ENCODE data around the gene KRT6B. TPM values are rescaled to one million over a fixed set of nuclear protein-coding genes. Genes with fewer than 3 reads are reported as not detected.

KRT6B gene
- total RNA-seq, 6 donors from 2014 or later = 0.17 TPM; not detected in 5

GRCh38 chr12:52438305-52439301 lies 13.3 kb downstream of the KRT6B start:
- ATAC-seq (ENCODE audit: low FRiP score in 2 of 2) = no peak
- no peak for DNase-seq
- TF ChIP-seq POLR2A (IDR thresholded peaks at IDR 0.05) (no peak), POLR2AphosphoS5 (IDR thresholded peaks at IDR 0.05) (no peak), CTCF (IDR thresholded peaks at IDR 0.05) (no peak), EP300 (IDR thresholded peaks at IDR 0.05) (no peak)
- H3K9me3 ChIP-seq = no peaks in the 10 kb centered on the region
- H3K36me3 ChIP-seq = no peaks in the 10 kb centered on the region
- 84 to 85% methylated on average over 7 to 8 of the region's 8 CpGs for whole genome bisulfite sequencing, 2 donors
- no peak overlapping the region for H3K27ac ChIP-seq
- no peak overlapping the region for H3K4me3 ChIP-seq
- no peaks in the 10 kb centered on the region for H3K27me3 ChIP-seq
- H3K4me1 ChIP-seq = no peaks in the 10 kb centered on the region

- DNase-seq (peak in 1 of 2 donors; percentile 75), ATAC-seq (ENCODE audit: low FRiP score in 2 of 2) (no peak)
- no peak for TF ChIP-seq POLR2AphosphoS5 (IDR thresholded peaks at IDR 0.05)
- no peak for TF ChIP-seq CTCF (IDR thresholded peaks at IDR 0.05)
- no peak for TF ChIP-seq POLR2A (IDR thresholded peaks at IDR 0.05)
- no peak for TF ChIP-seq EP300 (IDR thresholded peaks at IDR 0.05)
- no peaks in the 10 kb centered on the region for H3K9me3 ChIP-seq
- no peaks in the 10 kb centered on the region for H3K27me3 ChIP-seq
- WGBS, 2 donors = 84 to 86% methylated on average over 9 of the region's 9 CpGs
- H3K4me1 ChIP-seq = no peaks in the 10 kb centered on the region
- H3K36me3 ChIP-seq = no peaks in the 10 kb centered on the region
- no peak overlapping the region for H3K27ac ChIP-seq
- no peak overlapping the region for H3K4me3 ChIP-seq
Observed at GRCh38 chr12:52437508-52437907, 14.4 kb downstream of the KRT6B start.

- no peaks in the 10 kb centered on the region for H3K27me3 ChIP-seq
- ATAC-seq (ENCODE audit: low FRiP score in 2 of 2) = no peak
Observed at GRCh38 chr12:52436828-52437474, 15.0 kb downstream of the KRT6B start.

GRCh38 chr12:52436000-52436827 lies 15.7 kb downstream of the KRT6B start:
- no peaks in the 10 kb centered on the region for H3K9me3 ChIP-seq
- H3K36me3 ChIP-seq = no peaks in the 10 kb centered on the region
- ATAC-seq (ENCODE audit: low FRiP score in 2 of 2) (no peak), DNase-seq (no peak)
- H3K27ac ChIP-seq = no peak overlapping the region
- TF ChIP-seq EP300 (IDR thresholded peaks at IDR 0.05) (no peak), POLR2AphosphoS5 (IDR thresholded peaks at IDR 0.05) (no peak), CTCF (IDR thresholded peaks at IDR 0.05) (no peak), POLR2A (IDR thresholded peaks at IDR 0.05) (no peak)
- H3K4me3 ChIP-seq = no peak overlapping the region
- no peaks in the 10 kb centered on the region for H3K4me1 ChIP-seq
- 54 to 63% methylated on average over 9 of the region's 9 CpGs for WGBS, 2 donors
- H3K27me3 ChIP-seq = no peaks in the 10 kb centered on the region

More at GRCh38 chr12:52436828-52437474, 15.0 kb downstream of the KRT6B start:
- H3K4me3 ChIP-seq = no peak overlapping the region
- 60 to 63% methylated on average over 9 of the region's 9 CpGs for WGBS, 2 donors
- no peak overlapping the region for H3K27ac ChIP-seq
- TF ChIP-seq POLR2AphosphoS5 (IDR thresholded peaks at IDR 0.05) (no peak), EP300 (IDR thresholded peaks at IDR 0.05) (no peak), POLR2A (IDR thresholded peaks at IDR 0.05) (no peak), CTCF (IDR thresholded peaks at IDR 0.05) (no peak)
- no peaks in the 10 kb centered on the region for H3K4me1 ChIP-seq
- no peaks in the 10 kb centered on the region for H3K9me3 ChIP-seq
- DNase-seq = no peak
- H3K36me3 ChIP-seq = no peaks in the 10 kb centered on the region
